HG02798 (cell line): ENCODE data around the gene OR2L8.

ENCODE experiments used
- ATAC-seq: cut with Tn5 transposase; IDR thresholded peaks from one replicate; pipeline ENCODE4 v1.9.1; 2021; ENCODE audit warnings: mild to moderate bottlenecking; ENCODE audit not compliant: unreplicated experiment, poor library complexity

Gene OR2L8

DNA sequence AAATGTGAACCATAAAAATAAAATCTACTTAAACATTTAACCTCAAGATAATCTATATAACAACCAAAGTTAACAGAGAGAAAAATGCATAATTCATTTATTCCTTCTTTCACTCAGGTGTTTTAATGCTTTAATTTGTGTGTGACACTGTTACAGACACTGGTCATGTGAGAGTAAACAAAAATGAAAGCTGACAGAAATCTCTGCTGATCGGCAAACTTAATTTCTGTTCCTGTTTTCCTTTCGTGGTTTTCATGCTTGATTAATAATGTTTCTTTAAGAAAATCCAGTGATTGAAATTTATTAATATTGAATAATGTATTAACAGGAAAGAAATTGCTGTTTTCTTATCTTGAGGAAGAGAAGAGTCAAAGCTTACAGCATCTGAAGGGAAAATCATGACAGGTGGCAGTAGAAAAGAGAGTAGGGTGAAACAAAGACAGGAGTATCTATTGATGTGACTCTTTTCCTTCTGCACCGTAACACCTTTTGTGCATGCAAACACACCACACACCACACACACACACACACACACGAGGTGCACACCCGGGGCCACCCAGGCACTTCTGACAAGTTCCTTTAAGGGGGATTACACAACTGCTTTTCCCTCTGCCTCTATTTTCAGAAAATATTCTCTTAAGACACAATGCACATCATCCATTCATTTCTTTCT is 18.0 kb downstream of the OR2L8 start:
- peak; percentile 68 for ATAC-seq

DNA sequence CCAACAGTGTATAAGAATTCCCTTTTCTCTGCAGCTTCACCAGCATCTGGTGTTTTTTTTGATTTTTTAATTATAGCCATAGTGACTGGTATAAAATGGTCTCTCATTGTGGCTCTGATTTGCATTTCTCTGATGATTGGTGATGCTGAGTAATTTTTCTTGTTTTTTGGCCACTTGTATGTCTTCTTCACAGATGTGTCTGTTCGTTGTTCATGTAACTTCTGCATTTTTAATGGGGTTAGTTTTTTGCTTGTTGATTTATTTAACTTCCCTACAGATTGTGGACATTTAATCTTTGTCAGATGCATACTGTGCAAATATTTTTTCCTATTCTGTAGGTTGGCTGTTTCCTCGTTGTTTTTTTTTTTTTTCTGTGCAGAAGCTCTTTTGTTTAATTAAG is 44.3 kb downstream of the OR2L8 start:
- no peak for ATAC-seq

DNA sequence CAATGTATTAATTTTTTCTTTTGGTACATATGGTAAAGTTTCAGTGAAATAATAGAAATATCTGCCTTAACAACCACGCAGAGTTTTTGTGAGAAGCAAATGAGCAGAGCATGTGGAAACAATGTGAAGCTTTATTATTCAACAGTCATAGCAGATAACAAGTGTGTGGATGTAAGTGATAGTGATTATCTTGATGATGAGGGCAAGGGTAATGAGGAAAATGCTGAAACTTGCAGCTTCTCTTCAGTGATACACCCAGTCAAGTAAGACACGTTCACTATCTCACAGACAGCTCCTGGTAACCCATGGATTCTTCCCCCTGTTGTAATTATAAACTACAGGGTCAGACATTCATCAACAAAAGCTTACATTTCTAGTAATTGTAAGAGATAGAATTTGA is 50.2 kb downstream of the OR2L8 start:
- ATAC-seq = no peak
